ENCODE data around the gene DBI. TPM values are rescaled to one million over a fixed set of nuclear protein-coding genes. Genes with fewer than 3 reads are reported as not detected.

Gene DBI
- total RNA-seq, 2 experiments from 2014 or later = 142 to 143 TPM

DNA sequence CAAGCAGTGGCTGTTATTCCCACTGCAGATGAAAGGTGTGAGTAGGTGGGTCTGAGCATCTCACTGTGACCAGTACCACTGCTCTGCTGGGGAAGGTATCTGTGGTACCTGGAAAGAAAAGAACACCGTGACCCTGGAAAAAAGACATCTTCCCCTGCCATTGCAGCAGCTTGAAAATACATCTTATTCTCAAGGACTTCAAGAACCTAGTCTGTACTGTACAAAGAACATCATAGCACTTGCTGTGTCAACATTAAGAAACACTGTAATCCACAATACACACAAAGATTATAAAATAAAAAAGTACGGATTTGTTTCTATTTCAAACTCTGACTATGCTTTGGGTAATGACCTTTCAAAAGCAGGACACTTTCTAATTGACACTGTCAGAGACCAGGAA lies 29.0 kb upstream of the DBI start:
- DNase-seq (no peak), ATAC-seq (no peak)
- intact Hi-C loops (cut with micrococcal nuclease) = no loop called here
- no peak overlapping the region for H3K27ac Mint-ChIP-seq
- TF ChIP-seq, protein P1, sequence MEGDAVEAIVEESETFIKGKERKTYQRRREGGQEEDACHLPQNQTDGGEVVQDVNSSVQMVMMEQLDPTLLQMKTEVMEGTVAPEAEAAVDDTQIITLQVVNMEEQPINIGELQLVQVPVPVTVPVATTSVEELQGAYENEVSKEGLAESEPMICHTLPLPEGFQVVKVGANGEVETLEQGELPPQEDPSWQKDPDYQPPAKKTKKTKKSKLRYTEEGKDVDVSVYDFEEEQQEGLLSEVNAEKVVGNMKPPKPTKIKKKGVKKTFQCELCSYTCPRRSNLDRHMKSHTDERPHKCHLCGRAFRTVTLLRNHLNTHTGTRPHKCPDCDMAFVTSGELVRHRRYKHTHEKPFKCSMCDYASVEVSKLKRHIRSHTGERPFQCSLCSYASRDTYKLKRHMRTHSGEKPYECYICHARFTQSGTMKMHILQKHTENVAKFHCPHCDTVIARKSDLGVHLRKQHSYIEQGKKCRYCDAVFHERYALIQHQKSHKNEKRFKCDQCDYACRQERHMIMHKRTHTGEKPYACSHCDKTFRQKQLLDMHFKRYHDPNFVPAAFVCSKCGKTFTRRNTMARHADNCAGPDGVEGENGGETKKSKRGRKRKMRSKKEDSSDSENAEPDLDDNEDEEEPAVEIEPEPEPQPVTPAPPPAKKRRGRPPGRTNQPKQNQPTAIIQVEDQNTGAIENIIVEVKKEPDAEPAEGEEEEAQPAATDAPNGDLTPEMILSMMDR (IDR thresholded peaks at IDR 0.05) = no peak
- H3K27me3 Mint-ChIP-seq = no peaks in the 10 kb centered on the region
- H3K4me1 Mint-ChIP-seq (ENCODE audit: low read depth) = peaks cover 18% of the 10 kb centered on the region
- ChIA-PET CTCF (no interaction called here), POLR2A (no interaction called here)
- H3K36me3 Mint-ChIP-seq (ENCODE audit: low read depth) = peaks cover 4% of the 10 kb centered on the region
- no peak overlapping the region for H3K4me3 Mint-ChIP-seq
- no peaks in the 10 kb centered on the region for H3K9me3 Mint-ChIP-seq

DNA sequence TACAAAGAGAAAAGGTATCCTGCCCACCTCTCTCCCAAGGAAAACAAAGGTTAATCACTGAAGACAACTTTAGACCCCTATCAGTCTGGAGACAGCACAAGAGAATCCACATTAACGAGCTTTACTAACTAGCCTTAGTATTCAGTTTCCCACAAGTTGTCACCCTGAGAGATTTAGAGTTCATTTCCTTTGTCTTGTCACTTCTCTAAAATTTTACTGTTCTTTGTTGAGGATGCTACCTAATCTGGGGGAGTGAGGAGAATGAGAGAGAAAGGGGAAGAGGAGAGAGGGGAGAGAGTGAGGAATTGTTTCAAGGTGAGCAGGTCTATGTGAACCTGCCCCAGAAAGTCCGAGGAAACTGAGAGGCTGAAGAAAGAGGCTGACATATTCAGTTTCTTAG lies 28.5 kb upstream of the DBI start:
- ChIA-PET POLR2A (no interaction called here), CTCF (no interaction called here)
- no peak for DNase-seq
- TF ChIP-seq, protein P1 (IDR thresholded peaks at IDR 0.05) = no peak
- H3K4me3 Mint-ChIP-seq = no peak overlapping the region
- no peaks in the 10 kb centered on the region for H3K27me3 Mint-ChIP-seq
- intact Hi-C loops (cut with micrococcal nuclease) = no loop called here
- peaks cover 4% of the 10 kb centered on the region for H3K36me3 Mint-ChIP-seq (ENCODE audit: low read depth)
- peak overlapping the region; percentile 6 for H3K27ac Mint-ChIP-seq
- H3K9me3 Mint-ChIP-seq = no peaks in the 10 kb centered on the region
- H3K4me1 Mint-ChIP-seq (ENCODE audit: low read depth) = peaks cover 18% of the 10 kb centered on the region
- no peak for ATAC-seq

GRCh38 chr2:119338826-119339561 lies 27.8 kb upstream of the DBI start:
- POLR2A ChIA-PET = interaction anchor here (2.2 kb wide), 1 partner anchor 28 kb away, joined by 7 read pairs; the partner anchor contains the start of gene DBI
- ATAC-seq (peak; percentile 90), DNase-seq (peak; percentile 68)
- intact Hi-C loops (cut with micrococcal nuclease) = no loop called here
- H3K27ac Mint-ChIP-seq = peak overlapping the region; percentile 55
- H3K4me3 Mint-ChIP-seq = no peak overlapping the region
- H3K4me1 Mint-ChIP-seq (ENCODE audit: low read depth) = peaks cover 18% of the 10 kb centered on the region
- no peaks in the 10 kb centered on the region for H3K27me3 Mint-ChIP-seq
- H3K9me3 Mint-ChIP-seq = no peaks in the 10 kb centered on the region
- peaks cover 3% of the 10 kb centered on the region for H3K36me3 Mint-ChIP-seq (ENCODE audit: low read depth)
- TF ChIP-seq, protein P1 (IDR thresholded peaks at IDR 0.05) = no peak
- CTCF ChIA-PET = no interaction called here

DNA sequence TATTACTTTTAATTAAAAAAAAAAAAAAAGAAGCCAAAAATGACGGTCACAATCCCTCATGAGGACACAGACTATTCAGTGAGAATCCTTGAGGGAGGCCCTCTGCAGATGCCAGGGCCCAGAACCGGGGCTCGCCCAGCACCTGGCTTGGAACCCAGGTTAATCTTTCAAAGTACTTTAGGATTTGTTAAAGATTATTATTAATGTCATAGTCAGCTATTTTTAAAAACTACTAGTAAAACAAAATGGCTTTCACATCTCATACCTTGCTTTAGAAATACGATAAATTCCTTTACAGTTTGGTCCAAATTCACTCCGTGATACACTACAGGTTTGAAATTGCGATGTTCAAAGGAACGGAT lies 27.2 kb upstream of the DBI start:
- peaks cover 18% of the 10 kb centered on the region for H3K4me1 Mint-ChIP-seq (ENCODE audit: low read depth)
- no peak overlapping the region for H3K27ac Mint-ChIP-seq
- H3K9me3 Mint-ChIP-seq = no peaks in the 10 kb centered on the region
- no peak for DNase-seq
- intact Hi-C loops (cut with micrococcal nuclease) = no loop called here
- peak; percentile 34 for ATAC-seq
- ChIA-PET CTCF (no interaction called here), POLR2A (interaction anchor here (2.2 kb wide), 1 partner anchor 28 kb away, joined by 7 read pairs; the partner anchor contains the start of gene DBI)
- H3K27me3 Mint-ChIP-seq = no peaks in the 10 kb centered on the region
- H3K36me3 Mint-ChIP-seq (ENCODE audit: low read depth) = peaks cover 3% of the 10 kb centered on the region
- TF ChIP-seq, protein P1 (IDR thresholded peaks at IDR 0.05) = no peak
- H3K4me3 Mint-ChIP-seq = no peak overlapping the region

GRCh38 chr2:119341684-119342083 lies 25.1 kb upstream of the DBI start:
- Mint-ChIP-seq H3K27ac (no peak overlapping the region), H3K27me3 (no peaks in the 10 kb centered on the region), H3K36me3 (ENCODE audit: low read depth) (no peaks in the 10 kb centered on the region), H3K4me3 (no peak overlapping the region), H3K4me1 (ENCODE audit: low read depth) (peaks cover 18% of the 10 kb centered on the region), H3K9me3 (no peaks in the 10 kb centered on the region)
- TF ChIP-seq, protein P1 (IDR thresholded peaks at IDR 0.05) = no peak
- no peak for DNase-seq
- POLR2A ChIA-PET = no interaction called here
- CTCF ChIA-PET = no interaction called here
- ATAC-seq = no peak
- intact Hi-C loops (cut with micrococcal nuclease) = no loop called here

Data from activated CD8-positive, alpha-beta T cell treated with anti-CD3 and anti-CD28 coated beads for 36 hours (primary cell).